ENCODE measurements around the gene GIT1. TPM values are rescaled to one million over a fixed set of nuclear protein-coding genes. Genes with fewer than 3 reads are reported as not detected.
A peak's percentile ranks its signal among the peaks of the same experiment; 100 is the strongest.
"Not testable (repeated sequence)": the region's sequence is repeated elsewhere in the genome, so short reads cannot be mapped to it uniquely, and the experiment has no call there.

The GIT1 gene
- total and polyA plus RNA-seq, 12 donors, result 13.7 to 51.6 (median 31.7) TPM

- no peak overlapping the region for H3K4me3 ChIP-seq
- intact Hi-C loops (cut with DNase I), result no loop called here
- H3K36me3 ChIP-seq (replicated peaks in 1 of 2), result no peaks in the 10 kb centered on the region
- TF ChIP-seq POLR2A (IDR thresholded peaks at IDR 0.05), result no peak
- TF ChIP-seq CTCF (IDR thresholded peaks at IDR 0.05), result no peak
- DNase-seq, result peak in 4 of 7 donors; percentile 55 to 70 (median 58)
- H3K9me3 ChIP-seq (replicated peaks in 1 of 3), result no peaks in the 10 kb centered on the region
- peaks cover 11 to 25% of the 10 kb centered on the region in 2 donors for H3K4me1 ChIP-seq (replicated peaks in 1 of 2)
- 60 to 86% (median 75%) methylated on average over 11 to 17 of the region's 17 CpGs for WGBS, 4 donors
- H3K27ac ChIP-seq, result peak overlapping the region in 4 of 5 donors; percentile 8 to 76 (median 36)
- H3K27me3 ChIP-seq, result no peaks in the 10 kb centered on the region
These were observed 27.6 kb downstream of the GIT1 start for GRCh38 chr17:29561554-29562517.

GRCh38 chr17:29560316-29560715 is 29.1 kb downstream of the GIT1 start:
- Histone ChIP-seq H3K36me3 (replicated peaks in 1 of 2) (no peaks in the 10 kb centered on the region), H3K27ac (peak overlapping the region in 2 of 5 donors; percentile 15 to 56), H3K27me3 (no peaks in the 10 kb centered on the region), H3K4me1 (replicated peaks in 1 of 2) (peaks cover 7 to 14% of the 10 kb centered on the region in 2 donors), H3K4me3 (no peak overlapping the region), H3K9me3 (replicated peaks in 1 of 3) (no peaks in the 10 kb centered on the region)
- 46 to 54% (median 52%) methylated on average over 6 of the region's 6 CpGs for WGBS, 4 donors
- intact Hi-C loops (cut with DNase I), result no loop called here
- TF ChIP-seq POLR2A (IDR thresholded peaks at IDR 0.05) (no peak), CTCF (IDR thresholded peaks at IDR 0.05) (no peak)
- peak in 2 of 7 donors; percentile 19 to 49 for DNase-seq

- WGBS, 4 donors, result 92 to 96% (median 92%) methylated on average over 2 of the region's 2 CpGs
- Histone ChIP-seq H3K4me3 (no peak overlapping the region), H3K27me3 (no peaks in the 10 kb centered on the region), H3K9me3 (replicated peaks in 1 of 3) (no peaks in the 10 kb centered on the region), H3K27ac (no peak overlapping the region), H3K4me1 (replicated peaks in 1 of 2) (peaks cover 7 to 14% of the 10 kb centered on the region in 2 donors), H3K36me3 (replicated peaks in 1 of 2) (no peaks in the 10 kb centered on the region)
- intact Hi-C loops (cut with DNase I), result no loop called here
- TF ChIP-seq CTCF (IDR thresholded peaks at IDR 0.05) (no peak), POLR2A (IDR thresholded peaks at IDR 0.05) (no peak)
- no peak for DNase-seq
These were observed 29.8 kb downstream of the GIT1 start for GRCh38 chr17:29559640-29560039.

GRCh38 chr17:29558139-29558538 is 31.3 kb downstream of the GIT1 start:
- H3K36me3 ChIP-seq (replicated peaks in 1 of 2); intact Hi-C loops (cut with DNase I); H3K27me3 ChIP-seq; H3K27ac ChIP-seq; DNase-seq; H3K9me3 ChIP-seq (replicated peaks in 1 of 3); H3K4me3 ChIP-seq: not testable (repeated sequence)
- 91 to 97% (median 95%) methylated on average over 5 of the region's 5 CpGs for WGBS, 4 donors
- H3K4me1 ChIP-seq (replicated peaks in 1 of 2), result peaks cover 7 to 14% of the 10 kb centered on the region in 2 donors

Data from adrenal gland (tissue), 12 donors.